GM21619 (cell line): ENCODE measurements around the gene CDC37L1.
A peak's percentile ranks its signal among the peaks of the same experiment; 100 is the strongest.

ENCODE experiments used
- ATAC-seq: cut with Tn5 transposase; IDR thresholded peaks from one replicate; pipeline ENCODE4 v1.9.1; 2021; ENCODE audit not compliant: unreplicated experiment

Gene CDC37L1

DNA sequence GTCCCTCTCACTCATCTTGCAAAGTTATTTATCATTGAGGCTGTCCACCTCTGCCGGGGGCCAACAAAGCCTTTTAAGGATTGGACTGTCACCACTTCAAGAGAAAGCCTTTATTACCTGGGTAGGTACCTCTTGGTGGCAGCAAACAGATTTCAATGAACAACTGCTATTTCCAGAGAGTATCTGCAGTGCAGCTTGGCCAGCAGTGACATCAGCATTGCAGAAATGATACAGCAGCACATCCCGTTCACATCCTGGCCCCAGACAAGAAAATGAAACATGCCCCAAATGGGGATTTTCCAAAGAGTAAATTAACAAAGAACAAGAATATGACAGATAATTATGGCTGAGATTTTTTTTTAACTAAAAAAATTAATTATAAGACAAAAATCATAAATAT, 10.8 kb upstream of the CDC37L1 start:
- no peak for ATAC-seq

GRCh38 chr9:4669890-4670289, 9.5 kb upstream of the CDC37L1 start:
- no peak for ATAC-seq

GRCh38 chr9:4670591-4670990, 8.8 kb upstream of the CDC37L1 start:
- no peak for ATAC-seq

DNA sequence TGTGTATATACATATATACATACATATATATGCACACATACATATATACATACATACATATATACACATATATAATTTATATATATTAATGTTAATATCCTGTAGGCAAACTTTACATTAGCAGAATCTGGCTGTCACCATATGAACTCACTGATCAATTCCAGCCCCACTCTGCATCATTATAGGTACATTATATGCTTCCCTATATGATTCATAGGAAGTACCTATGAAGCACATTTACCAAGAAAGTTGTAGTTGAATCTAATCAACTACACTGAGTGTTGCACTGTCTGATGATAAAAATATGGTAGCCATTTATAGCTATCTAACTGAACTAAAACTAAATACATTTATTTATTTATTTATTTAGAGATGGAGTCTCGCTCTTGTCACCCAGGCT, 7.6 kb upstream of the CDC37L1 start:
- ATAC-seq: no peak

DNA sequence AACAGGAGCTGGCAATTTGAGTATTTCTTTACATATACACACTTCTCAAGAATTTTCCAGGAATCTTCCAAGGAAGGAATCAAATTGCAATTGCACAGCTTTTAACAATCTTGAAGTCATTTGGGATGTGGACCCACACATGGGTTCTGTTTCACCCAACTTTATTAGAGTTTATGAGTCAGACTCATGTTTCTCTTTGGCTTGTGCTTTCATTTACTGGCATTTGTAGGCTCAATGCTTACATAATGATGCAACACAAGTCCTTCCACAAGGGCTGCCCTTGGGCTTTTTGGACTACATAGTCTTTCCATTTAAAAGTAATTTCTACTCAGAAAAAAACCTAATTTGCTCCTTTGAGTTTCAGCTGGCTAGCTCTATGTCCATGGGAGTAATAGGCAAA, 4.6 kb upstream of the CDC37L1 start:
- no peak for ATAC-seq

DNA sequence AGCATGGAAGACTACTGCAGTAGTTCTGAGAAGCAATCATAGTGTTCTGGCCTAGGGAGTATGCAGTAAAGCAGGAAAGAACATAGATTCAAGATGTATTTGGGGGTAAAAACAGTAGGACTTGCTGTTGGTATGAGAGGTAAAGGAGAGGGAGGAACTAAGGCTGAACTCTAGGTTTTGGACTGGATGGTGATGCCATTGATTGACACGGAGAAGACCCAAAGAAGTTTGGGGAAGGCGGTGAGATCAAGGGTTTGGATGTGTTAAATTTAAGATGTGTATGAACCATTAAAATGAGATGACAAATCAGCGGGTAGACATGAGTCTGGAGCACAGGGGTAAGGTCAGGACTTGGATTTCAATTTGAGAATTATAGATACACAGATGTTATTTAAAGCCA, 2.0 kb upstream of the CDC37L1 start:
- no peak for ATAC-seq

DNA sequence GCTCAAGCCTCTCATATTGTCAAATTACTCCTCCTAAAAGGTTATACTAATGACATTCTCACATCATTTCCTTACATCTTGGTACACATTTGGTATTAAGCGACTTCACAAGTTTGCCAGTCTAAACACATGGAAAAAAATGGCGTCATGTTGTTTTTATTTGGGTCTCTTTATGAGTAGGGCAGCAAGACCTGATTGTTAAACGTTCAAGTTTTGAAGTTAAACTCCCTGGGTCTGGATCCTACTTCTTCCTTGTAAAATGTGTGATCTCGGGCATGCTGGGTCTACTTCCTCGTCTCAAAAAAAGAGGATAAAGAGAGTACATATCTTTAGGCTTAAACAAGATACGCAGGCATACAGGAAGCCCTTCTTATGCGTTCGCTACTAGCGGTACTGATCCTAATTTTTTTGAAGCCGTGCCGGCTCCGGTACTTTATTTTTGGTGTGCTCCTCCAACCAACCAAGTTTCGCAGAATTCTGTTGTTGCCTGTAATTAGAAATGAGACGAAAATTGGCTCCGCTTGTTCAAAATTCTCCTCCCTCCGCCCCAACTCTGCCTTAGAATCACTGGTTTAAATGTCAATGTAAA, 596 bp upstream of the CDC37L1 start:
- ATAC-seq: no peak

- ATAC-seq: no peak
Observed at GRCh38 chr9:4680173-4680525, 780 bp downstream of the CDC37L1 start.

DNA sequence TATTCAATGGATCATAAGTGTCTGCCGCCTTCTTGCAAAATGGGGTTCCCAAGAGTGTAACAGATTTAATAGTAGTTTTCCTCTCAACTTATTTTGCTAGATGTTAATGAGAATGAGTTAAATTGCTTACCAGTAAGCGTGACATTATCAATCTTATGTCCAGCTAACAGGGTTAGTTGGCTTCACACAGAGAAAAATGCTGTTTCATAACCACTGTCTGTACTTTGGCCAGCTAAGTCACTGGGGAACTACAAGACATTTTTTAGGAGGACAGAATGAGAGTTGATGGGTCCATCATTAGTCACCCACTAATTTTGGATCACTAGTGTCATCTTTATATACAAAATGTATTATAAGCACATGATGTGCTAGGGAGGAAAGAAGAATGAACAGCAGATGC, 1.4 kb downstream of the CDC37L1 start:
- no peak for ATAC-seq

- ATAC-seq: no peak
Observed at GRCh38 chr9:4684820-4685219, 5.5 kb downstream of the CDC37L1 start.

DNA sequence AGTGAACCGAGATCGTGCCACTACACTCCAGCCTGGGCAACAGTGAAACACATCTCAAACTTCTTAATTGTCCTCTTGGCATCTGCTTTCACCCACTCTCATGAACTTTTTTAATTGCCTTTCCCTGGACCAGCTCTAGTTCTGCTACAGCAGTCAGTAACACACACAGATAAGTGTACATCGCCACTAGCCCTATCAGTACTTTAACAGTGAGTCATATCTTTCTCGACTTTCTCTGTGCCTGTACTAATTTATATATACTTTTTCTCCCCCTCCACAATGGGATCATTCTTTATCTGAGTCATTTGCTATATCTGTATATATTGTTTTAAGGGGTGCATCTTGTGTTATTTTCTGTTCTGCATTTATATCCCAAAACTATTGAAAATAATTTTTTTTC, 6.7 kb downstream of the CDC37L1 start:
- ATAC-seq: no peak

DNA sequence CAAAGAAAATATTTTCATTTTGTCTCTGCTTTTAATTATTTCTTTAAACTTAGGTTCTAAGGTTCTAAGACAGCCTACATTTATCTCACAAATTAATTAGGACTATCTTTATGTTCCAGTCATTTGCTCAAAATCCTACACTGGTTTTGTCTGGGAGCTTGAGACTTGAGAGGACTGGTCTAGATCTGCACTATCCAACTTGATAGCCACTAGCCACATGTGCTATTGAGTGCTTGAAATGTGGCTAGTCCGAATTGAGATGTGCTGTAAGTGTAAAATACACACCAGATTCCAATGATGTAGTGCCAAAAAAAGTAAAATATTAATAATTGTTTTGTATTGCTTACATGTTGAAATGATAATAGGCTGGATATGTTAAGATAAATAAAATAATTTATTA, 7.2 kb downstream of the CDC37L1 start:
- ATAC-seq: no peak

DNA sequence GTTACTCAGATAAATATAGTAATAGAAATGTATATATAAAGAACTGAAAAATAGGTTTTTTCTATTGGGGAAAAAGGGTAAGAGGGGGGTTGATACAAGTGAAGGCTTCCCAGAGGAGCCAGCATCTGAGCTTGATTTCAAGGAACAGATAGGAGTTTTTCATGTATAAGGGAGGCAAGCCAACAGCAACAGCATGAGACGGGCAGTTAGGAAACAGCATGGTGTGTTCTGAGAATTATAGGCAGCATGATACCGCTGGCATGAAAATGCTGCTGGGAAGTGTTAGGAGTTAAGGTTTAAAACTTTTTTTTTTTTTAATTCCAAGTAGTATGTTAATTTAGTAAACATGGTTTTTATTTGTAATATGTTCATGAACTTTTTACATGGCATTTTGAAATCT, 9.7 kb downstream of the CDC37L1 start:
- no peak for ATAC-seq

DNA sequence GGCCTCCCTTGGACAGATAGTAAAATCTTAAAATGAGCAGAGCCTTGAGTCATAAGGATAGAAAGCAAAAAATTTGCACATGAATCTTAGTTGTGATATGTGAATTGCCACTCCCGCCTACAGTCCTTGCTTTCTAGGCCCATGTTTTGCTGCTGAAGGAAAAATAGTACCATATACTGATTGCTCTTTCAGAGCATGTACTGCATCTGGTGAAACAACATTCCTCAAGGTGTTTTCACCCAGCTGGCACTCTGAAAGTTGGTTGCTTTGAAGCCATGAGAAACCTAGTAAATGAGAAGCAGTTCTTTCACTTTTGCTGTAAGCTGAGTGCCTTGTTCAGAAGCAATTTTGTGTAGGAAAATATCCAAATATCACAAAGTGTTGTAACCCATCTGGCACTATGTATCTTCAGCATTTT, 10.3 kb downstream of the CDC37L1 start:
- ATAC-seq: peak; percentile 61

DNA sequence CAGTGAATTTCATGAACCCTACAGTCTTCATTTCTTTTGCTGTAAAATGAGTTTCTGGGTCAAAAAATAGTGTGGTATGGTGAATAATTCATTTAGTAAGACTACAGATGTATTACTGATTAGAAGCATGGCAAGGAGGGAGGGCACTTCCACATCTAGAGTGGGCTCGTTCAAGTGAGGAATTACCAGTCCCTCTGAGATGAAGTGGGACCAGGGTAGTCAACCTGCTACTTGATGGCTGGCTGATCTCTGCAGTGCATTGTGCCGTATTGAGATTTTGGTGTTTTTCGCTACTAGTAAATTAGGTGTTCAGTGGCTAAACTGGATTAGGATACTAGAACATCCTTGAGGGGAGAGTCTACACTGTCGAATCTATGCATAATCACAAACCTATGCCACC, 10.8 kb downstream of the CDC37L1 start:
- ATAC-seq: peak; percentile 62

- ATAC-seq: no peak
Observed at GRCh38 chr9:4691795-4692194, 12.4 kb downstream of the CDC37L1 start.

GRCh38 chr9:4700091-4700490, 20.7 kb downstream of the CDC37L1 start:
- ATAC-seq: no peak

DNA sequence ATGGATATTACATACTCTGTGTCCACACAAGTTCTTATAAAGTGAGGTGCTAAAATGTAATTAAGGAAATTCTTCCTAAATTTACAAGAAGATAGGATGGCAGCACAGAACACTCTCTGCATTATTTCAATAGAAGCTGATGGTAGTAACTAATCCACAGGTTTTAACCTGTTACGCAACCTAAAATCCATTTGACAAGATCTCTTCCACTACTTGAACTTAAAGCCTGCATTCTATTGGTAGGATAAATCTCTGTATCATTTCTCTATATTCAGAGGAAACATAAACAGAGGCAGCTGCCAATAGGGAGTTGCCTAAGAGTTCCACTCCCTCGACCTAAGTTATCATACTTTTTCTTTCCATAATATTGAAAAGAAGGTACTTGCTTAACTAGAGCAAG, 21.6 kb downstream of the CDC37L1 start:
- no peak for ATAC-seq

- ATAC-seq: no peak
Observed at GRCh38 chr9:4701526-4701925, 22.2 kb downstream of the CDC37L1 start.

DNA sequence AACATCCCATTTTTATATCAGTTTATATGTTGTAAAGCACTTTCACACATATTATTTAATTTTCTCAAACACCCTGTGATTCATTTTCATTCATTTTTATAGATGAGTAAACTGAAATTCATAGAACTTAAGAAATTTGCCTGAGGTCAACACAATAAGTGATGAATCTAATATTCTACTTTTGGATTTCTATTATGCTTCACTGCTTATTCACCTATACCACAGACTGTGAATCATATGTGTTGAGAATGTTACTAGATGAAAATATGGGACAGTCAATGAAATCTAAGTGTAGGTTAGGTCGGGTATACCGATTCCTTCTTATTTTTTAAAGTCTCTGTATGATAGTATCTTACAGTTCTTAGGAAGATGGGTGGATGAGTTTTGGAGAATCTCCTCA, 24.8 kb downstream of the CDC37L1 start:
- ATAC-seq: no peak

DNA sequence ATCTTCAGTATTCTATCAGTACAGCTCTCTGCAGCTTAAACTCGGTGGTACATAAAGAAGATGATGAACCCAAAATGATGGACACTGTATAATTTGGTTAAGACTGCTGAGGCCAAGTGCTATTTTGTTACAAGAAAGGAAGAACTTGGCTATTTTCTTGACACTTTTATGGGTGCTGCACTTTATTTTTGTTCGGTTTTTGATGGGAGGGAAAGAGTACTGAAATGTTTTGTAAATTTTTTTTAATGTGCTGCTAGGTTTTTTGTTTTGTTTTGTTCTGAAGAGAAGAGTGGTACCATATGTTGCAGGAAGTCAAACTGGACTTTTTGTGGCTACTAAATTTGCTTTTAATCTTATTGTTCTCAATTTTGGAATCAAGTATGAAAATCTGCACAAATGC, 26.7 kb downstream of the CDC37L1 start:
- no peak for ATAC-seq

- no peak for ATAC-seq
Observed at GRCh38 chr9:4706971-4707622, 27.7 kb downstream of the CDC37L1 start.

GRCh38 chr9:4709380-4709779, 30.0 kb downstream of the CDC37L1 start:
- ATAC-seq: no peak
